Osteocyte (in vitro differentiated cells): ENCODE measurements around the gene IRF8. TPM values are rescaled to one million over a fixed set of nuclear protein-coding genes. Genes with fewer than 3 reads are reported as not detected.

ENCODE experiments used
- DNase-seq: peaks from one replicate; pipeline ENCODE4 v3.0.0; 2021; ENCODE audit warnings: mixed read lengths; ENCODE audit not compliant: unreplicated experiment; ENCODE audit errors: extremely low spot score
- H3K27ac Mint-ChIP-seq: one replicate; pipeline ENCODE4 v1.8.0; 2021; ENCODE audit warnings: mild to moderate bottlenecking, mixed read lengths; ENCODE audit not compliant: unreplicated experiment
- H3K27me3 Mint-ChIP-seq: one replicate; pipeline ENCODE4 v1.8.0; 2021; ENCODE audit warnings: mixed read lengths; ENCODE audit not compliant: unreplicated experiment
- H3K36me3 Mint-ChIP-seq: one replicate; pipeline ENCODE4 v1.8.0; 2021; ENCODE audit warnings: mixed read lengths; ENCODE audit not compliant: unreplicated experiment
- H3K4me1 Mint-ChIP-seq: one replicate; pipeline ENCODE4 v1.8.0; 2021; ENCODE audit warnings: mixed read lengths; ENCODE audit not compliant: unreplicated experiment
- H3K4me3 Mint-ChIP-seq: one replicate; pipeline ENCODE4 v1.8.0; 2021; ENCODE audit warnings: mild to moderate bottlenecking, moderate library complexity, mixed read lengths; ENCODE audit not compliant: unreplicated experiment
- H3K9me3 Mint-ChIP-seq: one replicate; pipeline ENCODE4 v1.8.0; 2021; ENCODE audit warnings: mixed read lengths; ENCODE audit not compliant: unreplicated experiment
- total RNA-seq: library from RNA; stranded (reverse); gene quantifications from 2 replicates; pipeline ENCODE4 v1.2.1, GENCODE V29; 2021
- TF ChIP-seq, protein P1 (sequence below): fragments of 200-600 bp; sonication (generic); IDR thresholded peaks from 2 replicates; pipeline ENCODE4 v1.5.0; 2021; ENCODE audit warnings: antibody characterized with exemption, mild to moderate bottlenecking, moderate library complexity

The IRF8 gene
- total RNA-seq, 1 donor from 2014 or later: not detected

DNA sequence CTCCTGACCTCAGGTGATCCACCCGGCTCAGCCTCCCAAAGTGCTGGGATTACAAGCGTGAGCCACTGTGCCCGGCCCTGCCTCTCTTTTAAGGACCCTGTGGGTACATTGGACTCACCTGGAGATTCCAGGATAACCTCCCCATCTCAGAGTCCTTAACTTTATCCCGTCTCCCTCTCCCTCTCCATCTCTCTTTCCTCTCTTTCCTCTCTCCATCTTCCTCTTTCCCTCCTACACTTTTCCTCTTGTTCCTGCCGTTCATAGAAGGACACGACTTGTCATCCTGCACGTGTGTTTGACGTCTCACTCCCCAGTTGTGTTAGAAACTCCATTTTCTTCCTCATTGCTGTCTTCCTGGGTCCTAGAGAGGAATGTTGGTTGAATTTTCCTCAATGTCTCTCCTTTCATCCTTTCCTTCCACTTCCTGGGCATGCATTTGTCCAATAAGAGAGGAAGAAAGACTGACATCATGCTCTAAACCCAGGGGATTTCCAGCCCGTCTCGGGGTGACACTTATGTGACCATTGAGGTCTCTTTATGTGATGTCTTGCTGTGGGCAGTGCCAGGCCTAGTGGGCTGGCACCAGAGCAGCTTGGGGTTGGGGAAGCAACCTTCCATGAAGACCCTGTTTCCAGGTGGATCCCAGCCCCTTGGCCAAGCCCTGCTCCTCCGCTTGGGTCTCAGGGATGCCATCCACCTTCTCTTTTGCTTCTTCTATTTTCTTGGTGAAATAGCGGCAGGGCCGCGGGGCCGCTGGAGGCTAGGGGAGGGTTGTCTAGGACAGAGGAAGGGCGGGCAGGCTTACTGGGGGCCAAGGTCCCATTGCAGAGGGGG, 39.8 kb upstream of the IRF8 start:
- Mint-ChIP-seq H3K4me1 (no peaks in the 10 kb centered on the region), H3K27ac (no peak overlapping the region), H3K36me3 (no peaks in the 10 kb centered on the region), H3K4me3 (no peak overlapping the region), H3K27me3 (no peaks in the 10 kb centered on the region), H3K9me3 (peaks cover 4% of the 10 kb centered on the region)
- TF ChIP-seq, protein P1, sequence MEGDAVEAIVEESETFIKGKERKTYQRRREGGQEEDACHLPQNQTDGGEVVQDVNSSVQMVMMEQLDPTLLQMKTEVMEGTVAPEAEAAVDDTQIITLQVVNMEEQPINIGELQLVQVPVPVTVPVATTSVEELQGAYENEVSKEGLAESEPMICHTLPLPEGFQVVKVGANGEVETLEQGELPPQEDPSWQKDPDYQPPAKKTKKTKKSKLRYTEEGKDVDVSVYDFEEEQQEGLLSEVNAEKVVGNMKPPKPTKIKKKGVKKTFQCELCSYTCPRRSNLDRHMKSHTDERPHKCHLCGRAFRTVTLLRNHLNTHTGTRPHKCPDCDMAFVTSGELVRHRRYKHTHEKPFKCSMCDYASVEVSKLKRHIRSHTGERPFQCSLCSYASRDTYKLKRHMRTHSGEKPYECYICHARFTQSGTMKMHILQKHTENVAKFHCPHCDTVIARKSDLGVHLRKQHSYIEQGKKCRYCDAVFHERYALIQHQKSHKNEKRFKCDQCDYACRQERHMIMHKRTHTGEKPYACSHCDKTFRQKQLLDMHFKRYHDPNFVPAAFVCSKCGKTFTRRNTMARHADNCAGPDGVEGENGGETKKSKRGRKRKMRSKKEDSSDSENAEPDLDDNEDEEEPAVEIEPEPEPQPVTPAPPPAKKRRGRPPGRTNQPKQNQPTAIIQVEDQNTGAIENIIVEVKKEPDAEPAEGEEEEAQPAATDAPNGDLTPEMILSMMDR: no peak
- no peak for DNase-seq

DNA sequence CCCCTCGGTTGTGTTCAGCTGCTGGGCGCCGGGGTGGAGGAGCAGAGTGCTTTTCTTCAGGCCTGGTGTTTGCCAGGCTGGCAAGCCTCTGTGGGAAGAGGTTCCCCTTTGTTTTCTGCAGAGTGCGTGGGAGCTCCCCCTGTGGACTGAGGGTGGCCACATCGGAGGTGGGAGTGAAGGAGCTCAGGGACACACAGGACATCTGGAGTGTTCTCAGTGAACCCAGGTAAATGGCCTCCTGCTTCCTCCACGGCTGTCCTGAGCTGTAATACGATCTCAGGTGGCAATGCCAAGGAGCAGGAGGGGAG, 39.2 kb upstream of the IRF8 start:
- no peaks in the 10 kb centered on the region for H3K27me3 Mint-ChIP-seq
- H3K27ac Mint-ChIP-seq: no peak overlapping the region
- no peak overlapping the region for H3K4me3 Mint-ChIP-seq
- DNase-seq: no peak
- H3K9me3 Mint-ChIP-seq: peaks cover 4% of the 10 kb centered on the region
- H3K36me3 Mint-ChIP-seq: no peaks in the 10 kb centered on the region
- TF ChIP-seq, protein P1: no peak
- H3K4me1 Mint-ChIP-seq: no peaks in the 10 kb centered on the region

DNA sequence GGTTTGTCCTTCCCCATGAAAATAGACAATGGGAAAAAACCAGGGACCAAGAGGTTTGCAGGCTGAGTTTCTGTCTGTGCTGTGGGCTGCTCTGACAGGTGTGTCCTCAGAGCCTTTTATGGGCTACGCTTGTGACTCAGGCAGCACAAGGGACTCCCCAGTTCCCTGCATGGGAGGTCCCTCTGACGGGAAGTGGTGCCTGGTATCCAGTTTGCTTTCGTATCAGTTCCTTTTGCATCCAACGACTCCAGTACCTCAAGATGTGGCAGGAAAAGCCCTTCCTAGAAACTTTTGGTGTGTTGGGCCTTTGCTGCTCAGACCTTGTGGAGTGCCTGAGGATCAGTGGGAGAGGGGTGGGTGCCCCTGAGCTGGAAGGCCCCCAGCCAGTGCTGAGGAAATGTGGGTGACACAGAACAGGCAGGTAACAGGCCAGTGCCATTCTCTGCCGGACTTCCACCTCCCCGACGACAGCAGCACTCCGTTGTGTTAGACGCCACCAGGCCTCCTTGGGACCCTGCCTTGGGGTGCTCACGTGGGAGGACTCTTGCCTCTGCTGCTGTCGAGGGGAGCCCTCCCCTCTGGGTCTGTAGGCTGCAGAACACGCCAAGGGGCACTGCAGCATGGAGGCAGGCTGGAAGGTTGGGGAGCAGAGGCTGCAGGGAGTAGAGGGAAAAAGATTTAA, 38.4 kb upstream of the IRF8 start:
- no peak overlapping the region for H3K27ac Mint-ChIP-seq
- no peaks in the 10 kb centered on the region for H3K36me3 Mint-ChIP-seq
- TF ChIP-seq, protein P1: no peak
- peaks cover 4% of the 10 kb centered on the region for H3K9me3 Mint-ChIP-seq
- H3K27me3 Mint-ChIP-seq: no peaks in the 10 kb centered on the region
- H3K4me3 Mint-ChIP-seq: no peak overlapping the region
- DNase-seq: no peak
- H3K4me1 Mint-ChIP-seq: no peaks in the 10 kb centered on the region

DNA sequence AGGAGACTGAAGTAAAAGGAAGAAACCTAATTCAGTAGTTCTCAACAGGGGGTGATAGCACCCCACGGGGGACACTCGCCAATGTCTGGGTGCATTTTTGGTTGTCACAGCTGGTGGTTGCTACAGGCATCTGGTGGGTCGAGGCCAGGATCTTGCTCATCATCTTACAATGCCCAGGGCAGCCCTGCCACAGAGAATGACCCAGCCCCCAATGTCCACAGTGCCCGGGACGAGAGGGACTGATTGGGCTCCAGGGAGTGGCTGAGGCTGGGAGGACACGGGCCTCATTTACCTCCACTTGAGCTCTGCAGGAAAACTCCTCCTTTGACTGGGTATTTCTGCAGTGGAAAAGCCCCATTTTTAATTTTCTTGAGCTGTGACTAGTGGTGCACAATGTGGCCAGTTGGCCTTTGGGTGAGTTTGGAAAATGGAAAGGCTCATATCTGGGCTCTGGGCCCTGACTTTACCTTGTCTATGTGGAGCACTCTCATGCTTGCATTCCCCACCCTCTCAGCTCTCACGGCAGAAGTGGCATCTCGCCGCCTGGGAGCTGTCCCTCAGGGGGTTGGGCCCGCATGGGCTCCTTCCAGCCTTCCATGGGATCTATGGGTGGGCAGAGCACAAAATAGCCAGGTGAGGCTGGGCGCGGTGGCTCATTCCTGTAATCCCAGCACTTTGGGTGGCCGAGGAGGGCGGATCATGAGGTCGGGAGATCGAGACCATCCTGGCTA, 37.7 kb upstream of the IRF8 start:
- Mint-ChIP-seq H3K36me3 (no peaks in the 10 kb centered on the region), H3K4me1 (no peaks in the 10 kb centered on the region), H3K27me3 (no peaks in the 10 kb centered on the region), H3K9me3 (peaks cover 4% of the 10 kb centered on the region), H3K27ac (no peak overlapping the region), H3K4me3 (no peak overlapping the region)
- TF ChIP-seq, protein P1: no peak
- DNase-seq: no peak
